NCI-H1694 treated with DMSO at 0.1 percent for 48 hours (cell line): ENCODE measurements around the gene SCIMP.
"Not testable (repeated sequence)": the region's sequence is repeated elsewhere in the genome, so short reads cannot be mapped to it uniquely, and the experiment has no call there.

Experiments used
- DNase-seq: peaks from one replicate; lab custom pipeline; 2025; lab: John Stamatoyannopoulos, UW

Gene SCIMP

GRCh38 chr17:5184288-5184687, 50.4 kb downstream of the SCIMP start:
- no peak for DNase-seq

- no peak for DNase-seq
Measured at GRCh38 chr17:5183410-5183793, 51.3 kb downstream of the SCIMP start.

GRCh38 chr17:5182597-5183409, 51.9 kb downstream of the SCIMP start:
- DNase-seq, result no peak

- DNase-seq, result no peak
Measured at GRCh38 chr17:5181509-5182305, 53.0 kb downstream of the SCIMP start.

GRCh38 chr17:5179003-5179402, 55.7 kb downstream of the SCIMP start:
- no peak for DNase-seq

- DNase-seq, result not testable (repeated sequence)
Measured at GRCh38 chr17:5175027-5175426, 59.6 kb downstream of the SCIMP start.

GRCh38 chr17:5165791-5166564, 68.7 kb downstream of the SCIMP start:
- DNase-seq, result not testable (repeated sequence)

GRCh38 chr17:5164436-5164835, 70.2 kb downstream of the SCIMP start:
- DNase-seq, result no peak

- not testable (repeated sequence) for DNase-seq
Measured at GRCh38 chr17:5161793-5162192, 72.9 kb downstream of the SCIMP start.

GRCh38 chr17:5160702-5161101, 74.0 kb downstream of the SCIMP start:
- not testable (repeated sequence) for DNase-seq
